HG03571 (cell line): Measurements from ENCODE around the gene TTC31.
A peak's percentile ranks its signal among the peaks of the same experiment; 100 is the strongest.

ENCODE experiments used
- ATAC-seq: cut with Tn5 transposase; IDR thresholded peaks from one replicate; pipeline ENCODE4 v1.9.1; 2021; ENCODE audit not compliant: unreplicated experiment

TTC31 gene

GRCh38 chr2:74503506-74504475 is 20.9 kb downstream of the TTC31 start:
- no peak for ATAC-seq

DNA sequence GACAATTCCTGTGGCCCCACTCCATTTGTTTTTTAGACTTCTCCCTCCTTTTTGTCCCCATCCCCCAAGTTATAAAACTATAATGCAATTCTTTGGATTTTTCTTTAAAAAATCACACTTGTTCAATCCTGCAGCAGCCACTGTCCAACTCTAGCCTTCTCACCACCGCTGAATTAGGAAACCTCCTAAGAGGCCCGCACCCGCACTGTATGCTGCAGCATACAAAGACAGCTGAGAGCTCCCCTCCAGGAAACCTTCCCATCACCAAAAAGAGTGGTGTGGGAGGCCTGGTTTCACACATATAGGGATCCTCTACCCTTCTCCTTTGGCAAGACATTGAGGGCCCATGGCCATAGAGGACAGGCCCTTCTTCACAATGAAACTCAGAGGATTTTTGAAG is 21.7 kb downstream of the TTC31 start:
- ATAC-seq, result no peak

- ATAC-seq, result no peak
These were observed 22.8 kb downstream of the TTC31 start for GRCh38 chr2:74505448-74506246.

- ATAC-seq, result peak; percentile 84
These were observed 24.5 kb downstream of the TTC31 start, which contains the start of gene PCGF1 for GRCh38 chr2:74507145-74507925. TSS of gene PCGF1 (minus strand) at chr2:74507695. CDS start at chr2:74507668, 27 bp downstream.

- peak; percentile 2 for ATAC-seq
These were observed 25.1 kb downstream of the TTC31 start for GRCh38 chr2:74507926-74508520.

DNA sequence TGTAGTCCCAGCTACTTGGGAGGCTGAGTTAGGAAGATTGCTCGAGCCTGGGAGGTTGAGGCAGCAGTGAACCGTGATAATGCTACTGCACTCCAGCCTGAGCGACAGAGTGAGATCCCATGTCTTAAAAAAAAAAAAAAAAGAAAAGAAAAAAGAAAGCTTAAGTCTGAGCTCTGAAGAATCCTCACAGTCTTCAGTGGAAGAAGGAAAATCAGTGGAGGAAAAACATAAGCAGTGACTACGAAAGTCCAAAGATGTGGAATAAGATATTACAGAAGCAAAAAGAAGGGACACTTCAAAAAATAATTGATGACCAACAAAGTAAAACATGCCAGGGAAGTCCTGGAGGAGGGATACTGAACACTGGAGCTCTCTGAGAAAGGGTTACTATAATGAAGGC is 27.4 kb downstream of the TTC31 start:
- no peak for ATAC-seq

DNA sequence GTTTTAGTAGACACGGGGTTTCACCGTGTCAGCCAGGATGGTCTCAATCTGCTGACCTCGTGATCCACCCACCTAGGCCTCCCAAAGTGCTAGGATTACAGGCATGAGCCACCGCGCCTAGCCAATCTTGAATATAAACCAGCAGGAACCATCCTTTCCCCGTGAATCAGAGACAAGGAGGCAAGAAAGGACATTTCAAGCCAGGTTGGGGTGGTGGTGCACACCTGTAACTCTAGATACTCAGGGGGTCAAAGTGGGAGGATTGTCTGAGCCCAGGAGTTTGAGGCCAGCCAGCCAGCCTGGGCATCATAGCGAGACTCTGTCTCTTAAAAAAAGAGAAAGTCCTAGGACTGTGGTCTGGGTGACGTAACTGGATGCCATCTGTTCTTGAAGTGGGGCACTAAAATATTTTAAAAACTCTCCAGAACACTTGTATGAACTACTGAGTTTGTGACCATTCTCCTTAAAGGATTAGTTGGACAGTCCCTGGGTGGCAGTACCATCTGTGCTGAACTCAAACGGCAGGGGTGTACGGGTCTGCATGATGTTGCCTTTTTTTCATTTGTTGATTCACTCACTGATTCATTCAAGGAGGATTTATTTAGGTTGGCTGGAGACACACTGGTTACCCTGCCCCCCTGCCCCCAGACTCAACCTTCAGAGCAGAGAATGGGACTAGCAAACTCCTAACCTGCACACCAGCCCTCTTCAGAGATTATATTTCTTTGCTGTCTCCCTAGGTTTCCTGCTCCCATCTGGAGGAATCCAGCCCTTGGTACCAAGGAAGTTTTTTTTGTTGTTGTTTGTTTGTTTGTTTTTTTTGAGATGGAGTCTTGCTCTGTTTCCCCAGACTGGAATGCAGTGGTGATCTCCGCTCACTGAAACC is 28.5 kb downstream of the TTC31 start:
- no peak for ATAC-seq

DNA sequence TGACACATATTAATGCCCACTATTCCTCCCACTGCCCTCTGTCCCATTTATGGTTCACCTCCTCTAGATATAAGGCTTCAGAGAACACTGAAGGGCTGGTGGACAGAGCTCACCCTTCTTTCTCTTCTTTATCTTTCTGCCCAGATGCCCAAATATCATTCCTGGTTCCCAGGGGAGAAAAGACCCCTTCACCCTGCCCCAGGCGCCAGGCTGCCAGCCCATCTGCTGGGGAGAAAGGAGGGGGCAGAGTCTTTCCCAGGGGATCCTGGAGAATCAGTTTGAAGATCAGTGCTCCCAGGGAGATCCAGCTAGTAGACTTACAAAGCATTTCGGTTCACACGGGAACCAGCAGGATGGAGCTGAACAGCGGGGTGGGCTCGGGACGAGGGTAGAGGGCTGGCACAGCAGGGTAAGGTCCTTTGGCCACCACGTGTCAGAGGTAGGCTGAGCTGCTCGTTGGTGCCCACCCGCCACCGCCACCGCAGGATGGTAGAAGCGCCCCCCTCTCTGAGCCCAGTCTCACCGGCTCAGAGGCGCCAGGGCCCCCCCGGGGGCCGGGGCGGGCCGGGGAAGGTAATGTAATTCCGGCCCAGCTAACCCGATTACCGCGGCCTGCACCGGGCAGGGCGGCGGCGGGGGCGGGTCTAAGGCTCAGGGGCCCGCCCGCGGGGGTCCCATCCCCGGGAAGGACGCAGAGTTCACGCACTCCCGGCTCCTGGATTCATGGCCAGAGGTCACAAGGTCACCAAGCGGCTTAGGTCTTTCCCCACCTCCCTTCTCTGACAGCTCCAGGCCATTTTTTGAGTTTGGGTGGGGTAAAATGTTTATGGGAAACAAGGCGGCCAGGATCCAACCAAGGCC is 30.1 kb downstream of the TTC31 start:
- no peak for ATAC-seq

GRCh38 chr2:74513605-74514367 is 30.9 kb downstream of the TTC31 start:
- ATAC-seq, result no peak

GRCh38 chr2:74514368-74515270 is 31.7 kb downstream of the TTC31 start, which contains the start of gene TLX2:
TSS of gene TLX2 (plus strand) at chr2:74514450. CDS start at chr2:74514807, 357 bp downstream.
- no peak for ATAC-seq

DNA sequence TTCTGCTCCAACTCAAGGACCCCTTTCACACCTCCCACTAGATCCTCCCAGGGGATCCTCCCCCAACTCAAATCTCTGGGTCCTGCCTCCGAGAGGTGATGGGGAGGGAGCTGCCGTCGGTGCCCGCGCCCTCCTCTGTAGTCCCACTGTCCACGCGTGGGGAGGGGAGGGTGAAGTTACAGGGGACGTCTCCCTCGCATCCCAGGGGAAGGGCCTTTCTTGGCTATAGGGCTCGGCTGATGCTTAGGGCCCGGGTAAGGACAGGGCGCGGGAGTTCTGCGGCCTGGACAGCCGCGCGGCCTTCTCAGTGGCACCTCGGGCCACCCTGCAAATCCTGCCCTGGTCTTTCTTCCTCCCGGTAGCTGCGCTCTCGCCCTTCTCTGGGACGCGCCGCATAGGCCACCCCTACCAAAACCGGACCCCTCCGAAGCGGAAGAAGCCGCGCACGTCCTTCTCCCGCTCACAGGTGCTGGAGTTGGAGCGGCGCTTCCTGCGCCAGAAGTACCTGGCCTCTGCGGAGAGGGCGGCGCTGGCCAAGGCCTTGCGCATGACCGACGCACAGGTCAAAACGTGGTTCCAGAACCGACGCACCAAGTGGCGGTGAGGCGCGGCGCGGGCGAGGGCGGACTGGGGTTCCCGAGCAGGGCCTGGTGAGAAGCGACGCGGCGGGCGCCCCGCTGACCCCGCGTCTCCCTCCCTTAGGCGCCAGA is 32.5 kb downstream of the TTC31 start:
- ATAC-seq, result no peak

GRCh38 chr2:74515981-74516633 is 33.2 kb downstream of the TTC31 start:
- ATAC-seq, result no peak

DNA sequence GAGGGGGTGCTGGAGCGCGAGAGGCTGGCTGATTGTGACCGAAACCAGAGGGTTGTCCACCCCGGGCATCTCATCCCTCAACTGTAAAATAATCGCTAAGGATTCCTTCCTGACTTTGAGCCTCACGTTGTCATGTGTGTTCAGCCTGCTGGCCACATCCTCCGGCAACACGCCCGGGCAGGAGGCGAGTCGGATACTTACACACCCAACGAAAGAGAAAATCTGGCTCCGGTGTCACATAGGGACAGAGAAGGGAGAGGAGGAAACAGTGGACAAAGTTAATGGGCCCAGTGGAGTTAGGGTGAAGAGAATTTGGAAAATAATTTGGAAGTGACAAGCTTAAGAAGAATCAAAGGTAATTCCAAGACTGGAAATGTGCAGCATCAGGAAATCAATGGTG is 33.8 kb downstream of the TTC31 start:
- no peak for ATAC-seq

GRCh38 chr2:74522516-74522915 is 39.6 kb downstream of the TTC31 start:
- ATAC-seq, result no peak

- no peak for ATAC-seq
These were observed 41.1 kb downstream of the TTC31 start for GRCh38 chr2:74524005-74524404.
